Measurements from ENCODE around the gene LMNA.
A peak's percentile ranks its signal among the peaks of the same experiment; 100 is the strongest.

GRCh38 chr1:156130578-156130942, 16.0 kb downstream of the LMNA start:
- TF ChIP-seq, protein P1, sequence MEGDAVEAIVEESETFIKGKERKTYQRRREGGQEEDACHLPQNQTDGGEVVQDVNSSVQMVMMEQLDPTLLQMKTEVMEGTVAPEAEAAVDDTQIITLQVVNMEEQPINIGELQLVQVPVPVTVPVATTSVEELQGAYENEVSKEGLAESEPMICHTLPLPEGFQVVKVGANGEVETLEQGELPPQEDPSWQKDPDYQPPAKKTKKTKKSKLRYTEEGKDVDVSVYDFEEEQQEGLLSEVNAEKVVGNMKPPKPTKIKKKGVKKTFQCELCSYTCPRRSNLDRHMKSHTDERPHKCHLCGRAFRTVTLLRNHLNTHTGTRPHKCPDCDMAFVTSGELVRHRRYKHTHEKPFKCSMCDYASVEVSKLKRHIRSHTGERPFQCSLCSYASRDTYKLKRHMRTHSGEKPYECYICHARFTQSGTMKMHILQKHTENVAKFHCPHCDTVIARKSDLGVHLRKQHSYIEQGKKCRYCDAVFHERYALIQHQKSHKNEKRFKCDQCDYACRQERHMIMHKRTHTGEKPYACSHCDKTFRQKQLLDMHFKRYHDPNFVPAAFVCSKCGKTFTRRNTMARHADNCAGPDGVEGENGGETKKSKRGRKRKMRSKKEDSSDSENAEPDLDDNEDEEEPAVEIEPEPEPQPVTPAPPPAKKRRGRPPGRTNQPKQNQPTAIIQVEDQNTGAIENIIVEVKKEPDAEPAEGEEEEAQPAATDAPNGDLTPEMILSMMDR (IDR thresholded peaks at IDR 0.05): peak in 1 of 5 experiments; percentile 57
- no peak for TF ChIP-seq POLR2A (IDR thresholded peaks at IDR 0.05)
- TF ChIP-seq EP300 (IDR thresholded peaks at IDR 0.05): no peak
